ENCODE measurements around the gene HOXB8.

HOXB8 gene

DNA sequence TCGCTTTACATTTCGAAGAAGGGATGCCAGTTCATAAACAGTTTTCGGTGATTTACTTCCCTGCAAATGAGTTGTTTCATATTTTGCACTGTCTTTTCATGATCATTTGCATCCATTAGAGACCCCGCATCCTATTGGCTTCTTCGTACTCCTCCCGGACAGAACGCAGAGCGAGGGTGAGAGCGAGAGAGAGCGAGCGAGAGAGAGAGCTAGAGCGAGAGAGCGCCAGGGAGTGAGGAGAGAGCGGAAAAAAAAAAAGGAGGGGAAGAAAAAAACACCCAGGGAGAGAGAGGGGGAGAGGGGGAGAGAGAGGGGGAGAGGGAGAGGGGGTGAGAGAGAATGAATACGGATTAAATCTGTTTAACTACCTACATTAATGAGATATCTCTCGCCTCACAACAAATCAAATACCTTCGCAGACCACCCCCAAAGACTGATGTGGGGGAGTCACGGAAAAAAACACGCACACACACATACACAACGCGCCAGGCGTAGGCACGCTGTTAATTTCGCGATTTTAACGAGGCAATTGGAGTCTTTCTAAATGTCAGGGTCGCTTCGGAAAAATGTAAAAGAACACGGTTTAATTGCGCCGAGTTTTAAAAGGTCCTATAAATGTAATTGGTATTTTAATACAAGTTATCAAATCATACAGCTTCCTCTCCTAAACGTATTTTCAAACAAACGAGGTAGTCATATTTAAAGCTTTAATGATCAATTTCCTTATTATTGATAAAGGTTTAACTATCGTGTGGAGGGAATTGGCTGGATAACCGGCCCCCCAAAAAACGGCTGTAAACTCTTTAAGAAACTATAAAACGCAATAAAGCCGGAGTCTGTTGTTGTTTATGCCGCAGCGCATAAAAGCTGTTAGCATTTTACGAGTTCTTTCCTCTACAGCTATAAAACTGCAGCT, at the start of gene HOXB8:
TSS of gene HOXB8 (minus strand) at position 246 of the 916 bp plus-strand sequence. CDS start 588 bp downstream, outside the sequence.
- no peak for DNase-seq

DNA sequence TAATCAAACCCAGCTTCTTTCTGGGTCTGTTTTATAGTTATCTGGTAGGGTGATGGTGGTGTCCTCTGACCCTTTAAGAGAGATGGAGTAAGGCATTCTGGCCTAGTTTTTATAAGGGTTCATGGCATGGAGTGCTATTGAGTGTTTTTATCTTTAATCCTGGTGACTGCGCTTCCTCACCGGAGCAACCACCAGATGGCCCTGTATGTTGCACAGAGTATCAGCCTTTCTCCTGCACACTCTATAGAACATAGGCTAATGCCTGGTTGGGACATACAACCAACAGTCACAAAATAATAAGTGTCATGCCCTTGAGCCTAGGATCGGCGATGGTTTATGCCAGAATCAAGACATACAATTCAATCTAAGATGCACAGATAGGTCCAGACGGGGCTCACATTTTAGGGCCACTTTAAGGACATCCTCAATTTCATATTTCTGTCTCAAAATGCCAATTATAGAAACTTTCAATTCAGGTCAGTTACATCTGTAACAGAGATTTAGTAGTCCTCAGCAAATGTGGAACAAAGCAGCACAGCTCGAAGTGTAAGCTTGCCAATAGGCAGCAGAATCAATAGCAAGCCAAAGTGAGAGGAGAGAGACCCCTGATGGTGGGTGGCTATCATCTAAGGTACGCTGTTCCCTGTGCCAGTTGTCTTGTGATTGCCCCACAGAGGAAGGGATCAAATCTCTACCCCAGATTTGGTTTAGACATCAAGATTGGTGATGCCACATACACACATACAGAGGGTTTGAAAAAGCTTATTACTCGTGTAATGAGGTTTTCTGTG, 48.2 kb upstream of the HOXB8 start:
- DNase-seq = no peak

DNA sequence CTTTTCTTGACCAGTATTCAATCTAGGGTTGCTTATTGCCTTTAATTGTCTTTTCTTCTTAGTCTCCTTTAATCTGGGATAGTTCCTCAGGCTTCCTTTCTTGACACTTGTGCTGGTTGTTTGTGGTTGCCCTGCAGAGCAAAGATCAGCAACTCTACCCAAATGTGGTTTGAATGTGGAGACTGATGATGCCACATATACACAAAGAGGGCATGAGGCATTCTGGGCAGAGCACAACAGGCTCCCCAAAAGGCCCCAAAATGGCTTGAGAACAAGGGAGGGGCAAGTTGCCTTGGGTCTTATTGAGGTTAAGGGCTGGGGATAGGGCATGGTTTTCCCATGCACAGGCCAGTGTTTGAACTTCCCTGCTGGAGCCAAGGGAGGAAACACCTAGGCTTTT, 40.8 kb upstream of the HOXB8 start:
- no peak for DNase-seq

DNA sequence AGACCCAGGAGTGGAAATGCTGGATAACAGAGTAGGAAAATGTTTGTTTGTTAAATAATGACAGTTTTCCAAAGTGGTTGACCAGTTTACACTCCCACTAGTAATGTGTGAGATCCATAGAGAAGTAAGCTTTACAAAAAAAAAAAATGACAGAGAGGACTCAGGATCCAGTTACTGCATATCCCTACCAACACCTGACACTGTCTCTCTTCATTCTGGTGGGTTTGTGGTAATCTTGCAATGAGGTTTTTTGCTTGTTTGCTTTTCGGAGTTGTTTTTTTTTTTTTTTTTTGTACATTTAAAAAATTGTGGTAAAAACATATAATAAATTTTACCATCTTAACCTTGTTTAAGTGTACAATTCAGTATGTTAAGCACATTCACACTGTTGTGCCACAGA, 34.6 kb upstream of the HOXB8 start:
- no peak for DNase-seq

DNA sequence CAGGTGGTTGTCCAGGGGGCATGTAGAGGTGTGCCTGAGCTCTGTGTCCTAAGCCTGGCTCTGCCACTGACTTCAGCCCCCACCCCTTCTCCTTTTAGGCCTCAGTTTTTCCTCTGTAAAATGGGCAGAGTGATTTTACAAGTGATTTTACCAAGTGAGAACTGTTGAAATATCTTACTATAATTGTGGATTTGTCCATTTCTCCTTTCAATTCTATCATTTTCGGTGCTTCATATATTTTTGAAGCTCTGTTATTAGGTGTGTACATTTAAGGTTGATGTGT, 32.8 kb upstream of the HOXB8 start:
- DNase-seq = no peak

DNA sequence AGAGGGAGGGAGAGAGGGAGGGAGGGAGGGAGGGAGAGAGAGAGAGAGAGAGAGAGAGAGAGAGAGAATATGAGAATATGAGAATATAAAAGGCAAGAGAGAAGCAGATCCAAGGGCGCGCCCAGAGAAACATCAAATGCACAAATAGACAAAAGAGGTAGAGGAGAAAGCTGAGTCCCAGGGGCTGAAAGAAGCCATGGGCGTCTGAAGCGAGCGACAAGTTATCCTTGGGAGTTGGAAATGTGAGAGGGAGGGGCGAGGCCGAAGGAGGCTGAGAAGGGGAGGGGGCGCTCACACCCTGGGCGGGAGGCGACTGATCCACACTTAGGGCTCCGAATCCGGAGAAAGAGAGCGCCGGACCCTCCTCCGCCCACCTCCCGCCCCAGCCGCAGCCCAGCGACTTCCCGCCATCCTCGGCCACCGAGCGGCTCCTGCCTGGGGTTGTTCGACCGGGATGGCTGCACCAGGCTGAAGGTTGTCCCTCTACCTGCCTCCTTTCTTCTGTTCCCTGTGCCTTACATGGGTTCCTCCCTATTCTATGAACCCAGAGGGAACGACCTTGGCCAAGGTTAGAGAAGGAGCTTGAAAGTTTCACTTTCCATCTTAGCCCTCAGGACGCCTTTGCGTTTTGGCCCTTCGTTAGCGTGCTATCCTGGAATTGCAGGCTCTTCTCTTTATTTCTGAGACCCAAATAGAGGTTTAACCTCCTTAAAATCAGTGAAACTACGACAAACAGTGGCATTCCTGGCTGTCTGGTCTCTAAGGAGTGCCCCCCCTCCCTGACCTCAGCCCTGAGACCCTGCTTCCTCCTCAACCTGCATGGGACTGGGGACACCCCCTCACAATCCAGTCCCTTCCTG, 32.2 kb upstream of the HOXB8 start:
- peak; percentile 26 for DNase-seq

DNA sequence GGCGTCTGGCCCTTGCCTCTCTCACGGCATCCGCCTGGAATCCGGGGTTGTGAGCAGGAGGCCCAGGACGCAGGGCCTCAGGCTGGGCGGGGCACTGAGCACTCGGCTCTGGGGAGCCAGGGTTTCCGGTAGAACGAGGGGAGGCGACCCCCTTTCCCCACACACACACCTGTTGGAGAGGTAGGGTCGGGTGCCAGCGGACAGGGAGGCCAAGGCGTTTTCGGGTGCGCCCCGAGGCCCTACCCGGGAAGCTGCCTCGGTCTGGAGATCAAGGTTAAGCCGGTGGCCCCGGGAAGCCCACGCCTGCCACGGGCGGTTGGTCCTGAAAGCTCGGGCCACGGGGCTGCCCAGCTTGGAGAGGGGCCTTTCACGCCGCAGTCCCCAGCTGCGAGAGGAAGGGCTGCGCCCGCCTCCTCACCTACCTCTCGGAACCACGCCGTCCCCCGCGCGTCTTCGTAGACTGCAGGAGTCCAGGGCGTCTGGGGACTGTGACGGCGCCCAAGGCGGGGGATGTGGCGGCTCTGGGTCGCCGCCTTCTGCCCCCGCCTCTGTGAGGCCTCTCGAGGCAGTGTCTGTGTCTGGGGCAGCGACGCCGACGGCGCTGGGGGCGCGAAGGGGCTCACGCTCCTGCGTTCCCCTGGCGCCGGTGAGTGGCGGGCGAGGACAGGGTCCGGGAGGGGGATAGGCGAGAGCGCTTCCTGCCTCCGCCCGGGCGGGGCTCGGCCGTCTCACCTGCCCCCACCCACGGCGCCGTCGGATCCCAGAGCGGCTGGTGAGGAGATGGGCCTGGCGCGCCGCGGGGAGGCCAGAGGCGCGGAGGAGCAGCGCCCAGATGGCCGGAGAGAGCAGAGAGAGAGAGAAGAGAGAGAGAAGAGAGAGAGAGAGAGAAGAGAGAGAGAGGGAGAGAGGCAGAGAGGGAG, 31.4 kb upstream of the HOXB8 start:
- peak; percentile 38 for DNase-seq

DNA sequence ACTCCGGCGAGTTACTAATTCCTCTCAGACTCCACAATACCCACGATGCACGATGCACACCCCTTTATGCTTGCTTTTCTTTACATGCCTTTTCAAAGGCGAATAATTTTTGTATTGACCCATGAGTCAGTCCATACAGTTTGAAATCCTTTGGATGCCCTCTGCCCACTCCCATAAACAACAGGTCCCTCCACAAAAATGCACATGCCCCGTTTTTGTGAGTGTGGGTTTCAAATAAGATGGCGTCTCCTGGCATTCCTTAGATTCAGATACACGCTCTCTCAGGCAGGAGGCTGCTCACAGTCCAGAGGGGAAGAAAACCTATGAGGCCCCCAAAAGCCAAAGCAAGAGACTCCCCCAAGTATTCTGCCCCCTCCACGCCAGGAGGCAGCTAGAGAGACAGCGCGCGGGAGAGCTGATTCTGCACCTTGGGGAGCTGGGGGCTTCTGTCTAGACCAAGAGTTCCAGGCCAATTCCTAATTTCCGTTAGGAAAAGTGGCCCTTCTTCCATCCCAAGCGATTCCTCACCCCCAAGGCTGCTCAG, 30.6 kb upstream of the HOXB8 start:
- peak; percentile 12 for DNase-seq

DNA sequence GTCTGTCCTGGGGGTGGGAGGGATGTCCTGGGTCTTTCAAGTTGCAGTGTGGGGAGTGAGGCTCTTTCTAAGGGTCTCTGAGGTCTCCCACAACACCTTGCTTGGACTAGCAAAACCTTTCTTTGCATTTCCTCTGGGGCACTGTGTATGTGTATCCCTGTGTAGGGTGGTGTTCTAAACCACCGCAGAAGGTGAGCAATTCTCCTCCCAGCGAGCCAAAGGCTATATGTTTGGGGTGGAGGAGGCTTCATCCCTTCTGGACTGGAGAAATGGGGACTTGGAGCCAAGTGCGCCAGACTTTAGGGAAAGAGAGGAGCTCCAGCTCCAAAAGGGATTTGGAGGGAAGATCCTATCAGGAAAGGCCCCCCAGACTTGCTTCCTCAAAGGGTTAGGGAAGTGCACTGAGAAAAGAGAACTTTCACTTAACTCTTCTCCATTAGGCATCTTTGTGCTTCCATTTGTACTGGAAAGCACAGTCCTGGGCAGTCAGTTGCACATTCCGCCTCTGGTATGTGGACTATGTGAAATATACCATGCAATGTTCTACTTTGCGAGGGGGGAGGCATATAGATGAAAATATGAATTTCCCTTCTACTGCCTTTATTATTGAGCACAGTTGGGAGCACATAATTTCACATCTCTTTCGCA, 29.9 kb upstream of the HOXB8 start:
- DNase-seq = peak; percentile 13

DNA sequence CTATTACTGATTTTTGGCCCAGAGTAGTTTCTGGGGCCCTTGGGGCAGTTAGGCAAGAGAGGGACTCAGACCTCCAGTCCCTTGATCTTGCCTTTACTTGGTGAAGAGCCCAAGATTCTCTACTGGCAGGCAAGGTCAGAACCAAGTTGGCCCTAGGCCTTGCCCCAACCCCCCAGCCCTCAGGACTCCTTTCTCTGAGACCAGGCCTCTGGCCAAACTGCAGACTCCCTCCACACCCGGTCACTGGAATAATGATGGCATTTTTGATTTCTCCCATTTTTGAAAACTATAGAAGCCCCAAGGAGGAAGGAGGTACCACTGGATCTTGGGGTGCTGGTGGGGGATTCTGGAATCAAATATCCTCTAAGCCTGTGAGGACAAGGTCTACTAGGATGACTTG, 29.1 kb upstream of the HOXB8 start:
- DNase-seq = no peak

DNA sequence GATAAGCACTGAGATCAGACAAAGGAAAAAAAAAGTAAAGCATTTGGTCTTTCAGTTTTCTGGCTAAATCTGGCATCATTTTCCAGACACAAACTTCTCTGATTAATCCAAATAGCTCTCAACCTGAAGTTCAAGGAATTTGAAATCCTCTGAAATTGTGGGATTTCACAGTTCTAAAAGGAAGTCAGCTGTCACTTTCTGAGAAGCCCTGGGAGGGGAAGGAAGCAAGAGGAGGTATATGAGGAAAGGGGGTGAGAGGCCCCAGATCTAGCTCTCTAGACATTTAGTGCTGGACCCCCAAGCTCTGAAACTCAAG, 28.6 kb upstream of the HOXB8 start:
- DNase-seq = no peak

DNA sequence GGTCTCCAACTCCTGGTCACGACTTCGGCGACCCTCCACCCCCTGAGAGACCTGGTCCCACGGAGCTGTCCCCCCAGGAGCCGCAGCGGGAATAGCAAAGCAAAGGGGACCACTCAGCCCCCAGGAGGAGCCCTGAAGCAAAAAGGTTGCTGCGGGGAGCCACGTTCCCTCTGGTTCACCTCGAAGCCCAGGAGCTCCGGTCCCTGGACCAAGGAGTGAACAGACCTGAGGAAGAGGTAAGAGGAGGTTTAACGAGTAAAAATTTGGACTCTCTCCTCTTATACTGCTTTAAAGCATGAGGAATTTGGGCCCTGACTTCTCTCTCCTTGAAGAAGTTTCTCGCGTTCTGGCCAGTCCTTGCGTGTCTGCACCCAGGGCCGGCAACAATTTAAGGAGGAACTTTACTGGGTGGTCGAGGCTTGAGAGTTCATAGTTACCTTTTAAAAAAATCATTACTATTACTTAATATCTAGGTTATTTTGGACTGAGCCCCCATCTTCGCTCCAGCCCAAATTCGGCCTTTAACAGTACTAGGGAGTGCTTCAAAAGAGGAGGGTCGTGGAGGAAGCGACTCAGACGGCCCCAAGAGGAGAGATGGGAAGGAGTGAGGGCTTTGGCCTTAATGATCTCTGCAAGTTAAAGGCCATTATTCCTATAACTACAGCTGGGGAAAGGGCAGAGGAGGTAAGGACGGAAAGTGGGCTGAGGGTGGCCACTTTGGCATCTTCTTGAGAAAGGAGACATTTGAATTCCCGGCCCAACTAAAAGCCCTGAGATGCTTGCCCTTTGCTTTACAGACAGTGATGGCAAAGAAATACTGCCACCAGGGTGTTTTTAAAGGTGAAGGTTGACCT, 28.0 kb upstream of the HOXB8 start:
- peak; percentile 5 for DNase-seq

DNA sequence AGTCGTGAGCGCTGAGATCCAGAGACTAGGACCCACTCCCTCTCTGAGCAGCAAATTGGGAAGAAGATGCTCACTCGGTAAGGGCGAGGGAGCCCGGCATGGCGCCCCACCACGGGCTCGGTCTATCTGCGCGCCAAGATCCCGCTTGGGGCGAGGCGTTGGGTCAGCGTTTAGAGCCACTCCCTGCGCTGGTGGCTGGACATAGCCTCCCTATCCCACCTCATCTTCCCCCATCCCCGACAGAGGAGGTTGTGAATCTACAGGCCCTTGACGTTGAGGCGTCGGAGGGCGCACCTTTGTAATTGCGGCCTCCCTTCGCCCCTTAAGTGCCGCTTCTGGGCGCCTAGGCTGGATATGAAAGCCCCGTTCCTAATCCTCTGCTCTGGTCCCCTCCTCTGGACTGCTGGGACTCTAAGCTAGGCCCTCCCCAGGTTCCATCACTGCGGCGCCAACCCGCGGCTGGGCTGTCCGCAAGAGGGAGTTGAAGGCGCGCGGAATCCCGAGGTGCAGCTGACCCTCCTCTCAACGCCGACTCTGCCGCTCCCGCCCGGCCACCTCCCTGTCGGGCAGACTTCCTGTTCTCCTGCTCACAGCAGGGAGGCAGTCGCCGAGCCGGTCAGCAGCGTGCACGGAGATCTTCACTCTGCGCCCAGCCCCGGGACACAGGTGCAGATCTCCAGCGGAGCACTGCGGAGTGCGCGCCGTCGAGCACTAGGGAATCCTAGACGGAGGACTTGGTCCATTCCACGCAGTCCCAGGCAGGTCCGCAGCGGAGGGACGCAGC, 27.2 kb upstream of the HOXB8 start:
- peak; percentile 15 for DNase-seq

DNA sequence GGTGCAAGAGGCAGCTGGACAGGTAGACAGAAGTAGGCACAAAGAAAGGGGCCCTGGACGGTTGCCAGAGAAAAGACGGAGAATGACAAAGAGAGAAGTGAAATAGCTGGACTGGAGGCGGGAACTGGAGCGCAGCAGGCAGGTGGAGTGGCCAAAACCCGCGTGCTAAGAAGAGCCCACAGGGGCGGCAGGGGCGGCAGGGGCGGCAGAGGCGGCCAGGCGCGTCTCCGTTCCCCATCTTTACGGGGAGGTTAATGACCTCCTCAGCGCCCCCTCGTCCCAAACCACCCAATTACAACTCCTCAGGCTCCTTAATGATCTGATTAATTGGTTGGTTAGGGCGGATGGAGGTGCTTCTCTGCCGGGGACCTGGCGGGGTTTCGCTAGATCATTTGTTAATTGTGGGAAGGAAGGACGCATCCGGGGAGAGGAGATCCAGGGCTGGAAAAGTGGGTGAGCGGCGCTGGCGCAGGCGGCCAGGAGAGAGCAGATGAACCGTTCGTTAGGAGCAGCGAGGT, 26.5 kb upstream of the HOXB8 start:
- DNase-seq = peak; percentile 10

DNA sequence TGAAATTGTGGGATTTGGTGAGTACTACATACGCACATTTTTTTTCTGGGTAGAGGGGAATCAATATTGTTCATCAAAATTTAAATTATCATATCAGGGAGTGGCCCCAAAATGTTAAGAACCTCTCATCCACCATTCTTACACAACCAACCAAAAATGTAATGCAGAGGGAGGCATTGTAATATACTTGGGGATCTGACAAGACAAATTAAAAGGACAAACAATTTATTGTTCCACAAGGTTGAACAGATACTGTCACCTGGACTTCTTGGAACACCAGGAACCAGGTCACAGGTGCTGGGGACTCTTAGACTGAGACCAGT, 25.7 kb upstream of the HOXB8 start:
- no peak for DNase-seq

DNA sequence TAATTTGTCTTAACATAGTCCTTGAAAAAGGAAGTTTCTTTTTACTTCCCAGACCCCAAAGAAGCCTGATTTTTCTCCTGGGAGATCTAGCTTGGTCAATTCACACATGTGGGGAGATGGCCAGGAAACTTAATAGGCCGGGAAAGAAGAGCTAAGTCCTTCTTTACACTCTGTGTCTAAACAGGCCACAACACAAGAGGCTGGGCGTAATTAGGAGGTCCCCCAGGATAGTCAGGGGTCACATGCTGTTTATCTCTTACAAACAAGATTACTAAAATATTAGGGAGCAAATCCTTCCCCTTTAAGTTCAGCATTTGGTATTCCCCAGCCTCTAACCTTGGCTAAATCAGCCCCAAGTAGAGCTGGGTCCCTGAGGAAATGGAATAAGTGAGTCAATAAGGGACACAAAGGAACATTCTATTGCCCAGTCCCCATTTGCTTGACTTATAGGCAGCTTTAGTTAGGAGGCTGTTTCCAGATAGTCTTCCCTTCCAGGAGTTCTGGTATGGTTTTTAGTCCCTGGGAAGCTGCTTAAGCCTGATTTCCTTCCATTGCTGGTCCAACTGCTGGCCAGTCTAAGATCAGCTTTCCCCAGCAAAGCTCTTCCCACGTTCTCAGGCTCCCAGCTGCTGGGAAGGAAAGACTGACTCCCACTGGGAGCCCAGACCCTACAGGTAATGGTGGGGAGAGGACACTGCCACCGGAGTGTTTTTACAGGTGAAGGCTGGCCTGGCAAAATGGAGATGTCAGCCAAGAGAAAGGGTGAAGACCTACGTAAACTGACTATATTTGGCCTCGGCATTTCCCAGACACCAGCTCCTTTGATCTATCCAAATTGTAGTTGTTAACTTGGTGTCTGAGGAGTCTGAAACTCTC, 25.1 kb upstream of the HOXB8 start:
- DNase-seq = peak; percentile 11

DNA sequence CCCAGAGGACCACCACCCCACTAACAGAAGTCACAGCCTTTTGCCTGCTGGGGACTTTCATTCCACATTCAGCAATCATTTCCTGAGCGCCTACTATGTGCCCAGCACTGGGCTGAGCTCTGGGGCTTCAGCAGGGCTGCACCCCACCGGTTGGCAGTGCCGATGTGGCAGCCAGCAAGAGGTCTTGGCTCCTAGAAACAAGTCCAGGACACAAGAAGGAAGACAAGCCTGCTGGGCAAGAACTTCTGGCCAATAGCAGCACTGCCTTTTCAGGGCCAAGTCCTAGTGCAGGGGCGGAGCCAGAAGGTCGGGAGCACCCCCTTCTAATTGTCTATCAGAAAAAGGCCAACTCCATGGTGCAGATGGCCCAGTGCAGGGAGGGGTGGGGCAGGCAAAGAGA, 24.0 kb upstream of the HOXB8 start:
- DNase-seq = peak; percentile 7
